Gastroesophageal sphincter (tissue), 3 donors: ENCODE data around the gene SIGLEC10.

Source experiments
- CTCF ChIP-seq, 4 experiments: fragments of 200-600 bp in 2 of 4; fragments of 450-650 bp in 2 of 4; sonication (generic) in 1 of 4; IDR thresholded peaks; one replicate each; pipeline ENCODE4 v1.5.1; 2017 to 2019; ENCODE audit warnings: antibody characterized with exemption in 4 of 4, mild to moderate bottlenecking in 2 of 4, moderate library complexity in 2 of 4
- EP300 ChIP-seq: sonication (generic); formaldehyde crosslinking; IDR thresholded peaks from one replicate; pipeline ENCODE4 v1.6.1; 2017; ENCODE audit warnings: antibody characterized with exemption, mild to moderate bottlenecking
- POLR2A ChIP-seq, 2 donors: fragments of 450-650 bp; IDR thresholded peaks; one replicate each; pipeline ENCODE4 v1.6.1; 2017; ENCODE audit warnings: antibody characterized with exemption in 2 of 2, mild to moderate bottlenecking in 2 of 2, moderate library complexity in 1 of 2
- POLR2AphosphoS5 ChIP-seq: sonication (generic); formaldehyde crosslinking; IDR thresholded peaks from one replicate; pipeline ENCODE4 v1.6.1; 2017; ENCODE audit warnings: antibody characterized with exemption

- TF ChIP-seq POLR2AphosphoS5 (no peak), CTCF (IDR thresholded peaks at IDR 0.05) (no peak), EP300 (no peak), POLR2A (IDR thresholded peaks at IDR 0.05) (no peak)
These were observed 24.7 kb downstream of the SIGLEC10 start for GRCh38 chr19:51392701-51393100.
